Prostate gland (tissue), 2 donors: ENCODE data around the gene PDE4DIP.
"Not testable (repeated sequence)": the region's sequence is repeated elsewhere in the genome, so short reads cannot be mapped to it uniquely, and the experiment has no call there.

Experiments used
- CTCF ChIP-seq, 4 experiments: fragments of 200-600 bp in 2 of 4; fragments of 450-650 bp in 2 of 4; sonication (generic) in 2 of 4; IDR thresholded peaks; 1 replicate in 3 of 4; 2 replicates in 1 of 4; pipeline ENCODE4 v1.5.1; 2016 to 2019; ENCODE audit warnings: antibody characterized with exemption in 4 of 4, mild to moderate bottlenecking in 2 of 4, moderate library complexity in 2 of 4
- POLR2A ChIP-seq: fragments of 450-650 bp; IDR thresholded peaks from one replicate; pipeline ENCODE4 v1.6.1; 2016; ENCODE audit warnings: antibody characterized with exemption, mild to moderate bottlenecking

- not testable (repeated sequence) for TF ChIP-seq POLR2A; CTCF (IDR thresholded peaks at IDR 0.05)
Observed at GRCh38 chr1:148911303-148911928, 67.2 kb downstream of the PDE4DIP start.
